ENCODE results near the gene APBA2. TPM values are rescaled to one million over a fixed set of nuclear protein-coding genes. Genes with fewer than 3 reads are reported as not detected.

The APBA2 gene
- total and polyA plus RNA-seq, 7 donors = 0.06 to 0.36 (median 0.08) TPM; not detected in 2

GRCh38 chr15:28881600-28881999, 4.2 kb upstream of the APBA2 start:
- ATAC-seq (no peak), DNase-seq (no peak)
- 86 to 100% (median 89%) methylated on average over 1 of the region's 1 CpG for WGBS, 3 donors
- Histone ChIP-seq H3K36me3 (ENCODE audit: insufficient read depth in 1 of 2, low read depth in 1 of 2) (no peaks in the 10 kb centered on the region), H3K4me1 (no peaks in the 10 kb centered on the region), H3K9me3 (no peaks in the 10 kb centered on the region), H3K4me3 (no peak overlapping the region), H3K27me3 (ENCODE audit: insufficient read depth in 3 of 3, low read length in 2 of 3) (peaks cover 3 to 19% (median 11%) of the 10 kb centered on the region in 3 donors), H3K27ac (no peak overlapping the region)
- intact Hi-C loops (cut with DNase I) = no loop called here
- TF ChIP-seq CTCF (IDR thresholded peaks at IDR 0.05) = no peak

- intact Hi-C loops (cut with DNase I) = no loop called here
- TF ChIP-seq CTCF (IDR thresholded peaks at IDR 0.05) = no peak
- H3K36me3 ChIP-seq (ENCODE audit: insufficient read depth in 1 of 2, low read depth in 1 of 2) = no peaks in the 10 kb centered on the region
- no peaks in the 10 kb centered on the region for H3K4me1 ChIP-seq
- peaks cover 3 to 31% (median 14%) of the 10 kb centered on the region in 3 donors for H3K27me3 ChIP-seq (ENCODE audit: insufficient read depth in 3 of 3, low read length in 2 of 3)
- ATAC-seq = no peak
- no peak overlapping the region for H3K4me3 ChIP-seq
- DNase-seq = no peak
- H3K27ac ChIP-seq = no peak overlapping the region
- H3K9me3 ChIP-seq = no peaks in the 10 kb centered on the region
- 85 to 92% (median 91%) methylated on average over 11 of the region's 11 CpGs for WGBS, 3 donors
Measured at GRCh38 chr15:28884151-28884940, 1.4 kb upstream of the APBA2 start.

GRCh38 chr15:28885128-28885629, 595 bp upstream of the APBA2 start:
- Histone ChIP-seq H3K27ac (no peak overlapping the region), H3K4me1 (no peaks in the 10 kb centered on the region), H3K9me3 (no peaks in the 10 kb centered on the region), H3K27me3 (ENCODE audit: insufficient read depth in 3 of 3, low read length in 2 of 3) (peaks cover 3 to 31% (median 14%) of the 10 kb centered on the region in 3 donors), H3K36me3 (ENCODE audit: insufficient read depth in 1 of 2, low read depth in 1 of 2) (no peaks in the 10 kb centered on the region), H3K4me3 (peak overlapping the region; percentile 55)
- TF ChIP-seq CTCF (IDR thresholded peaks at IDR 0.05) = no peak
- ATAC-seq = no peak
- no peak for DNase-seq
- WGBS, 3 donors = 25 to 31% (median 25%) methylated on average over 21 to 31 of the region's 31 CpGs
- intact Hi-C loops (cut with DNase I) = no loop called here

GRCh38 chr15:28886431-28887338, 911 bp downstream of the APBA2 start:
- no peak for TF ChIP-seq CTCF (IDR thresholded peaks at IDR 0.05)
- no peaks in the 10 kb centered on the region for H3K36me3 ChIP-seq (ENCODE audit: insufficient read depth in 1 of 2, low read depth in 1 of 2)
- no peak overlapping the region for H3K27ac ChIP-seq
- intact Hi-C loops (cut with DNase I) = no loop called here
- H3K27me3 ChIP-seq (ENCODE audit: insufficient read depth in 3 of 3, low read length in 2 of 3) = peaks cover 3 to 31% (median 14%) of the 10 kb centered on the region in 3 donors
- ATAC-seq (no peak), DNase-seq (no peak)
- peak overlapping the region; percentile 55 for H3K4me3 ChIP-seq
- no peaks in the 10 kb centered on the region for H3K4me1 ChIP-seq
- 15 to 30% (median 20%) methylated on average over 35 to 61 of the region's 61 CpGs for WGBS, 3 donors
- H3K9me3 ChIP-seq = no peaks in the 10 kb centered on the region

Data from psoas muscle (tissue), 8 donors.